G401 (cell line): Measurements from ENCODE around the gene KLHL26. TPM values are rescaled to one million over a fixed set of nuclear protein-coding genes. Genes with fewer than 3 reads are reported as not detected.

Experiments used
- DNase-seq: peaks from one replicate; pipeline ENCODE4 v3.0.0-alpha.2; 2015; ENCODE audit warnings: low spot score
- in situ Hi-C: cut with HindIII; loops from 2 replicates; pipeline ENCODE4 v1.10.0; 2016; ENCODE audit warnings: low sequenced_read_pairs, mixed read lengths
- total RNA-seq: library from RNA; depleted of rRNA; stranded (reverse); fragments of >200 nt; shearing (Covaris generic); gene quantifications from 2 replicates; pipeline ENCODE4 v1.2.3, GENCODE V29; 2014

Gene KLHL26
- total RNA-seq, 1 experiment from 2014 or later: 8.3 TPM

- in situ Hi-C loops: no loop called here
- no peak for DNase-seq
Measured at GRCh38 chr19:18701250-18701608, 64.4 kb downstream of the KLHL26 start.

DNA sequence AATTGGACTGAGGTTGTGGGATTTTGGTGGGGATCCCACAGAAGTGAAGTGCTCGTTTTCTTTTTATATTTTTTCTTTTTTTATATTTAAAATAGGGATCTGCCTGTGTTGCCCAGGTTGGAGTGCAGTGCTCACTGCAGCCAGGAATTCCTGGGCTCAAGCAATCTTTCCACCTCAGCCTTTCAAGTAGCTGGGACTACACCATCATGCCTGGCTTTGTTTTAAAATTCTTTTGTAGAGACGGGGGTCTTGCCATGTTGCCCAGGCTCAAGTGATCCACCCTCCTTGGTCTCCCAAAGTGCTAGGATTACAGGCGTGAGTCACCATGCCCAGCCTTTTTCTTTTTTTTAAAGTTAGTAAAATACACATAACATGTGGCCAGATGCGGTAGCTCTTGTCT is 67.2 kb downstream of the KLHL26 start:
- DNase-seq: no peak
- in situ Hi-C loops: no loop called here

DNA sequence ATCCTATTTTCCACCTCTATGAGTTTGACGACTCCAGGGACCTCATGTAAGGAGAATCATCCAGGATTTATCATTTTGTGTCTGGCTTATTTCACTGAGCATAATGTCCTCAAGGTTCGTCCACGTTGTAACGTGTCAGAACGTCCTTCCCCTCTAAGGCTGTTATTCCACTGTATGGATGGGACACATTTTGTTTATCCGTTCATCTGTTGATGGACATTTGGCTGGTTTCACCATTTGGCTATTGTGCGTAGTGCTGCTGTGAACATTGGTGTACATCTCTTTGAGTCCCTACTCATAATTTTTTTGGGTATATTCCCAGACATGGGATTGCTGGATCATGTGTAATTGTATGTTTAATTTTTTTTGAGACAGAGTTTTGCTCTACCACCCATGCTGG is 68.1 kb downstream of the KLHL26 start:
- in situ Hi-C loops: no loop called here
- no peak for DNase-seq

GRCh38 chr19:18708452-18709231 is 71.8 kb downstream of the KLHL26 start:
- DNase-seq: no peak
- in situ Hi-C loops: no loop called here

DNA sequence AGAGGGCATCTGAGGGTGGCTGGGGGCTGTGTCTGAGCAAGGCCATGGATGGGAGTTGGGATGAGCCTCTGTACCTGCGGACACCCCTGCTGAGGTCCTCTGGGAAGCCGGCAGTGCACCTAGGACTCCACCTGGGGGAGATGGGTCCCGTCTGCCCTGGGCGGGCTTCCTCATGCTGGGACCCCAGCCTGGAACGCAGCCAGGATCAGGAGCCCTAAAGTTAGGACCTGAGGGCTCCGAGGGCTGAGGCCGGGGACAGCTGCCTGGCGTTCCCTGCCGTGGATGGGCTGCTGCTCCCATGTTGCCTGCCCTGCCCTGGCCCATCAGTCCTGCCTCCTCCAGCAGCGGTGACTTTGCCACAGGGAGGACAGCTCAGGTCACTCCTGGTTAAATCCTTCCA is 72.7 kb downstream of the KLHL26 start:
- in situ Hi-C loops: no loop called here
- DNase-seq: no peak

DNA sequence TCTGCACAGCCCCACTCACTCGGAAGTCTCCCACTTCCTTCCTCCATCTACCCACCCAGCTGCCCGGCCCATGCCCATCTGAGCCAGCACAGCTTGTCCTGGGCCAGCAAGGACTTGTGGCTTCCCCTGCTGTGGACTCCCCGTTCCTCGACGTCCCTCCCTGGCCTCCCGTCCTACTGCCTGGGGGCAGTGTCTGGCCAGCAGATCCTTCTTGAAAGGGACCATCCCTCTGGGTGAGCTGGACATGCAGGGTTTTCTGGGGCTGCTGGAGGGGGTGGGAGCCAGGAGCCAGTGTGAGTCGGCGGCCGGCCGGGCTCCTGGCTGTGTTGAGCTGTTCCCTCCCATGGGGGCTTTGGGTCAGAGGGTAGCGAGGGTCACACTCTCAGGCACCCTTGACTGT is 73.4 kb downstream of the KLHL26 start:
- no peak for DNase-seq
- in situ Hi-C loops: no loop called here

DNA sequence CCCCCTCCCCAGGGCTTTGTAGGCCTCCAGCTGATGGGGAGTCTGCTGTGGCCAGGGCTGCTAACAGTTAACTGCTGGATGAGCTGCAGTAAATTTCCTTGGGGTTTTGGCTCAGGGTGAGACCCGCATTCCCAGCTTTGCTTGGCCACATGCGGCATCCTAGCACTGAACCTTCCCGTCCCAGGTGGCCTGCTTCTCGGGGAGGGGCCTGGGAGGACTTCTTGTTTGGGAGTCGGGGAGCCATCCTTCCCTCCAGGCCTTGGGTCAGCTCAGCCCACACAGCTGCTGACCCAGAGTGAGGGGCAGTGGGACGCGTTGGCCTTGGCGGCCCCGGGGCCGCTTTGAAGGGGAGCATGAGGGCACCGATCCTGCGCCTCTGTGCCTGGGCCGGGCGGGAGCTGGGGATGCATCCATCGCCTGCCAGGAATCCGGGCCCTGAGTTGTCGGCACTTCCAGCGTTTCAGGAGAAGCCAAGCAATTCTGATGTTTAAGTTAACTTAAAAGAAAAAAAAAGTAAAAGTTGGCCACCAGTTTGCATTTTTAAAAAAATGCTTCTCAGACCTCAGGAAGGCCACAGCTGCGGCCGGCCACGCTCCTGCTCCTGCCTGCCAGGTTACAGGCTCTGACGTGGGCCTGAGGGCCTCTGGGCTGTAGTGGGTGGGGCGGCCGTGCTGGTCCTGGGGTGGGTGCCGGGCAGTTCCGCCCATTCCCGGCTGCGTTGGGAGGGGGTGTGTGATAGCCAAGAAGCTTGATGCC is 74.3 kb downstream of the KLHL26 start:
- in situ Hi-C loops: no loop called here
- DNase-seq: no peak

DNA sequence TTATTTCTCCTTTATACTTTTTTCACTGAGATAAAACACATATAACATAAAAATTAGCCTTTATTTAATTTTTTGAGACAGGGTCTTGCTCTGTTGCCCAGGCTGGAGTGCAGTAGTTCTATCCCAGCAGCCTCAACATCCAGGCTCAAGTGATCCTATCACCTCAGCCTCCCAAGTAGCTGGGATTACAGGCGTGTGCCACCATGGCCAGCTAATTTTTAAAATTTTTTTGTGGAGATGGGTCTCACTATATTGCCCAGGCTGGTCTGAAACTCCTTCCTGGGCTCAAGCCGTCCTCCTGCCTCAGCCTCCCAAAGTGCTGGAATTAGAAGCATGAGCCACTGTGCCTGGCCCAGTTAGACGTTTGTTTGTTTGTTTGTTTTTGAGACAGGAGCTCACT is 75.1 kb downstream of the KLHL26 start:
- in situ Hi-C loops: no loop called here
- DNase-seq: no peak

DNA sequence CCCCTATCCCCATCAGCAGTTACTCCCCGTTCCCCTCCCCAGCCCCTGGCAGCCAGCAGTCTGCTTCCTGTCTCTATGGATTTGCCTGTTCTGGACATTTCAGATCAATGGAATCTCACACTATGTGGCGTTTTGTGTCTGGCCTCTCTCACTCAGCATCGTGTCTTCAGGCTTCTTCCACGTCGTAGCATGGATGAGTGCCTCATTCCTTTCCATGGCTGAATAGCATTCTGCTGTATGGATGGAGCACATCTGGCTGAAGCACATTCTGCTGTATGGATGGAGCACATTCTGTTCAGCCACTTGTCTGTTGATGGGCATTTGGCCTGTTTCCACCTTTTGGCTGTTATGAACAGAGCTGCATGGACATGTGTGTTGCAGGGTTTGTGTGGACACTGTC is 76.2 kb downstream of the KLHL26 start:
- in situ Hi-C loops: no loop called here
- peak; percentile 76 for DNase-seq

GRCh38 chr19:18713550-18714117 is 76.8 kb downstream of the KLHL26 start:
- in situ Hi-C loops: no loop called here
- peak; percentile 83 for DNase-seq

GRCh38 chr19:18715416-18715815 is 78.6 kb downstream of the KLHL26 start:
- in situ Hi-C loops: no loop called here
- no peak for DNase-seq

DNA sequence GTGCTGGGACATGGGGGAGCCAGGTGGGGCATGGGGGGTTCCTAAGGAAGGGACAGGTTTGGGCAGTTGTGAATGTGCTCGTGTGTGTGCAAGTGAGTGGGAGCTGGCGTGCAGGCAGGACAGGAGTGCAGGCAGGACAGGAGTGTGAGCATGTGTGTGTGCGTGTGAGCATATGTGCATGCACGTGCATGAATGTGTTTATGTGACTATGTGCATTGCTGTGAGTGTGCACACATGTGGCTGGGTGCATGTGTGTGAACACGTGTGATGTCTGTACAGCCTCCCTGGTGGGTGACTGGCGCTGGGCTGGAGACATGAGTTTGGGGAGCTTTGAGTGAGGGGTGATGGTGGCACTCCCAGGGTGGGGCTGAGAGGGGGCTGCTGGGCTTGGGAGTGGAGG is 80.0 kb downstream of the KLHL26 start:
- in situ Hi-C loops: no loop called here
- DNase-seq: no peak

DNA sequence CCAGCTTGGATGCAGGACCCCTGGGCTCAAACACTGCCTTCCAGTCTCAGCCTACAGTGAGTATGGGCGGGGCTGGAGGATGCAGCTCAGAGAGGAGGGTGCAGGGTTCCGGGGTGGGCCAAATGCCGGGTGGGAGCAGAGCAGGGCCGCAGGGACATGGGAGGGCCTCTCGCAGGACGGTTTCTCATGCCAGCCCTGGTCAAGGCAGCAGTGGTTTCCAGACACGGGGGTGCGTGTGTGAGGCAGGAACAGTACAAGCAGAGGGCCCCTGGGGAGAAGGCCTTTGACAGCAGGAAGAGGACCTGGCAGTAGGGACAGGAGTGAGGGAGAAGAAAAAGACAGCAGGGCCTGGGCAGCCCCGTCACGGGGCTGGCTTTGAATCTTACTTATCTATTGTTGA is 80.8 kb downstream of the KLHL26 start:
- no peak for DNase-seq
- in situ Hi-C loops: no loop called here

GRCh38 chr19:18718015-18718526 is 81.2 kb downstream of the KLHL26 start:
- DNase-seq: no peak
- in situ Hi-C loops: no loop called here

- in situ Hi-C loops: no loop called here
- DNase-seq: no peak
Measured at GRCh38 chr19:18718846-18719458, 82.1 kb downstream of the KLHL26 start.

DNA sequence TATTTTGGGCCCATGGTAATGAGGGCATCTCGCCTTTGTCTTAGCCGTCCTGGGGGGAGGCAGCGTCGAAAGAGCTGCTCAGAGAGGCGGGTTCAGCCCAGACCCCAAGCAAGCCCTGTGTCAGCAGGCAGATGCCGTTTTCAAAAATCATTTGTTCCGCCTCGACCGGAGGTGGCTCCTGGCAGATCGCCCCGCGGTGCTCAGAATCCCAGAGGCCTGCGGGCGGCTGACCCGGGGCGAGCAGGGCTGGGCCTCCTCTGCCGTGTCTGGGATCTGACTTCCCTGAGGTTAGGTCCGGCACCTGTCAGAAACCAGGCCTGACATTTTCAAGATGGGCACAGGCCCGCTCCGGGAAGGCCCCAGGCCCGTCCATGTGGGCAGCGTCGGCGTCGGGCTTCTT is 82.7 kb downstream of the KLHL26 start:
- in situ Hi-C loops: no loop called here
- peak; percentile 71 for DNase-seq
